Ovary (tissue), 9 donors: ENCODE results near the gene RHOBTB1. TPM values are rescaled to one million over a fixed set of nuclear protein-coding genes. Genes with fewer than 3 reads are reported as not detected.

ENCODE experiments used
- DNase-seq, 5 donors: peaks; one replicate each; pipeline ENCODE4 v3.0.0-alpha.2; 2019 to 2020
- H3K27ac ChIP-seq, 2 donors: fragments of 200-600 bp; one replicate each; pipeline versions ENCODE4 v1.5.1 to v1.8.0; 2019 to 2022
- H3K27me3 ChIP-seq: fragments of 200-600 bp; one replicate; pipeline ENCODE4 v1.8.0; 2022
- H3K36me3 ChIP-seq: fragments of 200-600 bp; sonication (generic); one replicate; pipeline ENCODE4 v1.5.1; 2019
- H3K4me1 ChIP-seq: one replicate; pipeline ENCODE4 v1.8.1; 2013; ENCODE audit warnings: mild to moderate bottlenecking, moderate library complexity; ENCODE audit not compliant: insufficient read depth
- H3K4me3 ChIP-seq: fragments of 200-600 bp; sonication (generic); one replicate; pipeline ENCODE4 v1.5.1; 2017
- H3K9me3 ChIP-seq, 2 donors: fragments of 200-600 bp in 1 of 2; sonication (generic) in 1 of 2; one replicate each; pipeline versions ENCODE4 v1.5.1 to v1.8.1; 2013 to 2019; ENCODE audit warnings: mild to moderate bottlenecking in 1 of 2, moderate library complexity in 1 of 2
- CTCF ChIP-seq, 3 donors: fragments of 450-650 bp in 2 of 3; fragments of 200-600 bp in 1 of 3; IDR thresholded peaks; one replicate each; pipeline versions ENCODE4 v1.5.1 to v1.8.0; 2016 to 2022; ENCODE audit warnings: antibody characterized with exemption in 3 of 3, mild to moderate bottlenecking in 1 of 3
- EP300 ChIP-seq: sonication (generic); formaldehyde crosslinking; IDR thresholded peaks from one replicate; pipeline ENCODE4 v1.6.1; 2017; ENCODE audit warnings: antibody characterized with exemption
- POLR2A ChIP-seq: fragments of 450-650 bp; IDR thresholded peaks from one replicate; pipeline ENCODE4 v1.6.1; 2017; ENCODE audit warnings: antibody characterized with exemption, mild to moderate bottlenecking, moderate library complexity
- WGBS, 3 donors: extraction: QIAGEN DNeasy Blood & Tissue Kit in 1 of 3; methylation state at CpG; one replicate each; pipeline versions ENCODE4 v1.1.5 to v1.1.7; 2013 to 2017; 5-methylcytosine and 5-hydroxymethylcytosine counted together
- intact Hi-C, 4 donors: fragments of 100-400 bp; cut with DNase I; formaldehyde crosslinking; loops; one replicate each; pipeline versions ENCODE4 v1.11.0 to v1.15.1; 2022 to 2023
- polyA plus RNA-seq, 2 donors: library from polyadenylated mRNA; stranded (reverse); fragments of 200-250 nt in 1 of 2; fragments of 350-450 nt in 1 of 2; fragmentation: Illumina TruSeq in 1 of 2; extraction: RNeasy Lipid Tissue Mini Kit (QIAGEN cat#74804) in 1 of 2; gene quantifications; one replicate each; pipeline ENCODE4 v1.2.3, GENCODE V29; 2013 to 2014
- total RNA-seq, 7 donors: library from RNA; depleted of rRNA in 2 of 7; stranded (reverse); fragments of >200 nt in 2 of 7; fragmentation: NEBNext Ultra II Directional in 3 of 7; extraction: Animal tissue kit (Norgen Biotek cat#: 25700) in 3 of 7; gene quantifications; one replicate each; pipeline versions ENCODE4 v1.1.0 to v1.2.4, GENCODE V29; 2016 to 2023
- donor health status: DM: no; HTN: no; CAD: no; lungs with moderate emphysema.
- donor health status: DM: no; HTN: no; CAD: no.
- donor health status: Bipolar disorder and iron deficiency.
- donor health status: DM: yes; HTN: yes; CAD: no.
- donor health status: DM: no; HTN: no; CAD: no.
- donor health status: DM: yes; HTN: yes; CAD: no.

The RHOBTB1 gene
- total and polyA plus RNA-seq, 9 donors, result 5.6 to 23.9 (median 13.0) TPM

GRCh38 chr10:60989400-60989876 is 45.5 kb upstream of the RHOBTB1 start:
- no peaks in the 10 kb centered on the region for H3K27me3 ChIP-seq
- no peak for TF ChIP-seq POLR2A
- no peak for TF ChIP-seq CTCF (IDR thresholded peaks at IDR 0.05)
- TF ChIP-seq EP300, result no peak
- 77 to 96% (median 89%) methylated on average over 4 of the region's 4 CpGs for WGBS, 3 donors
- H3K4me1 ChIP-seq, result no peaks in the 10 kb centered on the region
- no peaks in the 10 kb centered on the region for H3K36me3 ChIP-seq
- H3K27ac ChIP-seq, result no peak overlapping the region
- intact Hi-C loops, result no loop called here
- no peaks in the 10 kb centered on the region for H3K9me3 ChIP-seq
- H3K4me3 ChIP-seq, result no peak overlapping the region
- DNase-seq, result no peak

GRCh38 chr10:60986791-60987190 is 42.8 kb upstream of the RHOBTB1 start:
- H3K27ac ChIP-seq, result no peak overlapping the region
- WGBS, 3 donors, result 26 to 40% (median 32%) methylated on average over 3 of the region's 3 CpGs

GRCh38 chr10:60985951-60986350 is 42.0 kb upstream of the RHOBTB1 start:
- Histone ChIP-seq H3K27me3 (no peaks in the 10 kb centered on the region), H3K4me1 (no peaks in the 10 kb centered on the region), H3K36me3 (no peaks in the 10 kb centered on the region), H3K9me3 (no peaks in the 10 kb centered on the region), H3K27ac (no peak overlapping the region), H3K4me3 (no peak overlapping the region)
- WGBS, 3 donors, result 80 to 90% (median 86%) methylated on average over 1 of the region's 1 CpG
- intact Hi-C loops, result no loop called here
- no peak for TF ChIP-seq EP300
- no peak for TF ChIP-seq POLR2A
- TF ChIP-seq CTCF (IDR thresholded peaks at IDR 0.05), result no peak
- DNase-seq, result no peak

More at GRCh38 chr10:60986791-60987190, 42.8 kb upstream of the RHOBTB1 start:
- DNase-seq, result no peak
- no peak for TF ChIP-seq POLR2A
- no peak for TF ChIP-seq EP300
- TF ChIP-seq CTCF (IDR thresholded peaks at IDR 0.05), result no peak
- intact Hi-C loops, result no loop called here
- Histone ChIP-seq H3K9me3 (no peaks in the 10 kb centered on the region), H3K4me3 (no peak overlapping the region), H3K4me1 (no peaks in the 10 kb centered on the region), H3K36me3 (no peaks in the 10 kb centered on the region), H3K27me3 (no peaks in the 10 kb centered on the region)

GRCh38 chr10:60980997-60981396 is 37.0 kb upstream of the RHOBTB1 start:
- TF ChIP-seq CTCF (IDR thresholded peaks at IDR 0.05) (no peak), POLR2A (no peak)
- Histone ChIP-seq H3K9me3 (no peaks in the 10 kb centered on the region), H3K4me3 (no peak overlapping the region), H3K27ac (no peak overlapping the region), H3K27me3 (no peaks in the 10 kb centered on the region), H3K36me3 (no peaks in the 10 kb centered on the region), H3K4me1 (no peaks in the 10 kb centered on the region)
- DNase-seq, result no peak
- intact Hi-C loops, result no loop called here
- WGBS, 3 donors, result 32 to 53% (median 38%) methylated on average over 1 of the region's 1 CpG

GRCh38 chr10:60979667-60980104 is 35.7 kb upstream of the RHOBTB1 start:
- intact Hi-C loops, result no loop called here
- Histone ChIP-seq H3K36me3 (no peaks in the 10 kb centered on the region), H3K27ac (no peak overlapping the region), H3K9me3 (no peaks in the 10 kb centered on the region), H3K4me3 (no peak overlapping the region), H3K27me3 (no peaks in the 10 kb centered on the region), H3K4me1 (no peaks in the 10 kb centered on the region)
- no peak for DNase-seq
- WGBS, 3 donors, result 70 to 75% (median 71%) methylated on average over 3 of the region's 3 CpGs
- no peak for TF ChIP-seq POLR2A
- no peak for TF ChIP-seq CTCF (IDR thresholded peaks at IDR 0.05)
- TF ChIP-seq EP300, result no peak
